D721Med (cell line): ENCODE data around the gene LENG1.
"Not testable (repeated sequence)": the region's sequence is repeated elsewhere in the genome, so short reads cannot be mapped to it uniquely, and the experiment has no call there.

ENCODE experiments used
- DNase-seq: peaks from one replicate; pipeline ENCODE4 v3.0.0; 2011; ENCODE audit warnings: low spot score; ENCODE audit not compliant: insufficient read length
- FAIRE-seq: peaks from 2 replicates; lab custom pipeline; 2011; peaks lifted over from hg19 to GRCh38; lab: Jason Lieb, UNC
- TF ChIP-seq, protein P1 (sequence below): IDR thresholded peaks from 2 replicates; pipeline ENCODE4 v1.5.1; 2012; ENCODE audit warnings: mild to moderate bottlenecking, control low read depth; ENCODE audit not compliant: insufficient read depth; ENCODE audit errors: missing control alignments

LENG1 gene

GRCh38 chr19:54204767-54205468 is 45.4 kb upstream of the LENG1 start:
- no peak for FAIRE-seq
- no peak for DNase-seq
- TF ChIP-seq, protein P1, sequence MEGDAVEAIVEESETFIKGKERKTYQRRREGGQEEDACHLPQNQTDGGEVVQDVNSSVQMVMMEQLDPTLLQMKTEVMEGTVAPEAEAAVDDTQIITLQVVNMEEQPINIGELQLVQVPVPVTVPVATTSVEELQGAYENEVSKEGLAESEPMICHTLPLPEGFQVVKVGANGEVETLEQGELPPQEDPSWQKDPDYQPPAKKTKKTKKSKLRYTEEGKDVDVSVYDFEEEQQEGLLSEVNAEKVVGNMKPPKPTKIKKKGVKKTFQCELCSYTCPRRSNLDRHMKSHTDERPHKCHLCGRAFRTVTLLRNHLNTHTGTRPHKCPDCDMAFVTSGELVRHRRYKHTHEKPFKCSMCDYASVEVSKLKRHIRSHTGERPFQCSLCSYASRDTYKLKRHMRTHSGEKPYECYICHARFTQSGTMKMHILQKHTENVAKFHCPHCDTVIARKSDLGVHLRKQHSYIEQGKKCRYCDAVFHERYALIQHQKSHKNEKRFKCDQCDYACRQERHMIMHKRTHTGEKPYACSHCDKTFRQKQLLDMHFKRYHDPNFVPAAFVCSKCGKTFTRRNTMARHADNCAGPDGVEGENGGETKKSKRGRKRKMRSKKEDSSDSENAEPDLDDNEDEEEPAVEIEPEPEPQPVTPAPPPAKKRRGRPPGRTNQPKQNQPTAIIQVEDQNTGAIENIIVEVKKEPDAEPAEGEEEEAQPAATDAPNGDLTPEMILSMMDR = no peak

DNA sequence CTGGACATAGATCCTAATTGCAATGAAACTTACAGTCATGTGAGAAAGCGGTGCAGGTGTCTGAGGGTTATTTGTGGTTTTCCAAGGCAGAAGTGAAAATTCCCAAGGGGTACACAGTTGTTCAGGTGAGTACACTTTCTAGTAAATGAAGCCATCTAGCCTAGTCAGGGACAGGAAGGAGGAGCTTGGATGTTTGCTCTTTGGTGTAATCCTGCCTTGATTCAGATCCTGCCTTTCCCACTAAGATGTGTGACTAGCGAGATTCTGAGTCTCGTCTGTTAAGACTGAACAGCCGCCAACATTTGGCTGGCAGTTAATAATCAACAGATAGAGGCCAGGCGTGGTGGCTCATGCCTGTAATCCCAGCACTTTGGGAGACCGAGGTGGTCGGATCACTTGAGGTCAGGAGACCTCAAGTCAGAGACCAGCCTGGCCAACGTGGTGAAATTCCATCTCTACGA is 43.7 kb upstream of the LENG1 start:
- FAIRE-seq (no peak), DNase-seq (no peak)
- TF ChIP-seq, protein P1 = no peak

DNA sequence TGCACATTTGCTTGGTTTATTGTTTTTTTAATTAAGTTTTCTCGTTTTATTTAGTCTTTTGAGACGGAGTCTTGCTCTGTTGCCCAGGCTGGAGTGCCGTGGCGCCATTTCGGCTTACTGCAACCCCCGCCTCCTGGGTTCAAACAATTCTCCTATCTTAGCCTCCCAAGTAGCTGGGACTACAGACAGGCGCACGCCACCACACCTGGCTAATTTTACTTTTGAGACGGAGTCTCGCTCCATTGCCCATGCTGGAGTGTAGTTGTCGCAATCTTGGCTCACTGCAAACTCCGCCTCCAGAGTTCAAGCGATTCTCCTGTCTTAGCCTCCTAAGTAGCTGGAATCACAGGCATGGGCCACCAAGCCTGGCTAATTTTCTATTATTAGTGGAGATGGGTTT is 42.5 kb upstream of the LENG1 start:
- no peak for FAIRE-seq
- TF ChIP-seq, protein P1 = no peak
- no peak for DNase-seq

DNA sequence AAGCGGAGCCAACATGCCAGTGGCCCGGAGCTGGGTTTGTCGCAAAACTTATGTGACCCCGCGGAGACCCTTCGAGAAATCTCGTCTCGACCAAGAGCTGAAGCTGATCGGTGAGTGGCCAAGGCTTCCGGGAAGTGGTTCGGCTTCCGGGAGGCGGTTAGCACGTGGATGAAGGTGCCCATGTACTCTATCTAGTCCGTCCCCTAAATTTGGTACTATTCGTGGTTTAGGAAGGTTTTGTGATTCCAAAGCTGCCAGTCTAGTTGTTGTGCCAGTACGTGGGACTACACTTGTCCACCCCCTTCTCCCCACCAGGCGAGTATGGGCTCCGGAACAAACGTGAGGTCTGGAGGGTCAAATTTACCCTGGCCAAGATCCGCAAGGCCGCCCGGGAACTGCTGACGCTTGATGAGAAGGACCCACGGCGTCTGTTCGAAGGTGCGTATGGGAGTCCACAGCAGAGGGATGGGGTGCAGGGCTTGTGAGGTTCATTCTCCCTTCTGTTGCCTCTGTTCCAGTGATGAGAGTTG is 41.7 kb upstream of the LENG1 start:
- no peak for FAIRE-seq
- TF ChIP-seq, protein P1 = no peak
- no peak for DNase-seq

DNA sequence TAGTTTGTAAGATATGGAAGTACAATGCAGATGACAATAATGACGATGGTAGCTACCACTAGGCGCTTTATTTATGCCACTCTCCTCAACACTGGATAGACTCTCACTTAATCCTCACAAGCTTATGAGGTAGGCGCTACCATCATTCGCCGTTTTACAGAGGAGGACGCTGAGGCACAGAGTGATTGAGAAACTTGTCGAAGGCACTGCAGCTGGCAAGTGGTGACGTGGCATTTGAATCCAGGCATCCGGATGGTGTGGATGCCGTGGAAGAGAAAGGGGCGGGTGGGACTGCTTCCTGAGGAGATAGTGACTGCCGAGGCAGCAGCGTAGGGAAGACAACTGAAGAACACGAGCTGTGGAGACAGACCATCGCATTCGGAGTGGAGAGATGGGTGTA is 39.9 kb upstream of the LENG1 start:
- FAIRE-seq (no peak), DNase-seq (no peak)
- TF ChIP-seq, protein P1 = no peak

DNA sequence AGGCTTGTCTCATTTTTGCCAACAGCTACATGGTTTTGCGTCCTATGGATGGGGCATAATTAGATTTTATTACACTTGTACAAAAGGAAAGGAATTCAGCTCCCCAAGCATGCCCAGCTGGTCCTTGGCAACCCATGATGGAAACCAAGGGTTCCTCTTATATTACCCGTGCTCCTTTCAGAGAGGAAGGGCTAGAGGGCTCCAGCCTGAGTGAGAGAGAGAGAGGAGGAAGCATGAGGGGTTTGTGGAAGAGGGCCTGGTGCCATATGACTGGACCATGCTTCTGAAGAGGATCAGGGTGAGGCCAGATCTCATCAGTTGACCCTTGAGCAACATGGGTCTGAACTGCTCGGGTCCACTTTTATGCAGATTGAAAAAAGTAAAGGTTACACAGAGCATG is 37.6 kb upstream of the LENG1 start:
- TF ChIP-seq, protein P1 = no peak
- DNase-seq (no peak), FAIRE-seq (no peak)

- FAIRE-seq (no peak), DNase-seq (no peak)
- TF ChIP-seq, protein P1 = no peak
These were observed 37.0 kb upstream of the LENG1 start for GRCh38 chr19:54196536-54196935.

- FAIRE-seq, DNase-seq: not testable (repeated sequence)
These were observed 34.9 kb upstream of the LENG1 start for GRCh38 chr19:54194463-54194862.
